GM18517 (cell line): Measurements from ENCODE around the gene CCDC169.
"Not testable (repeated sequence)": the region's sequence is repeated elsewhere in the genome, so short reads cannot be mapped to it uniquely, and the experiment has no call there.

Experiments used
- ATAC-seq: cut with Tn5 transposase; IDR thresholded peaks from one replicate; pipeline ENCODE4 v1.9.1; 2021; ENCODE audit warnings: mild to moderate bottlenecking, moderate library complexity; ENCODE audit not compliant: unreplicated experiment

Gene CCDC169

DNA sequence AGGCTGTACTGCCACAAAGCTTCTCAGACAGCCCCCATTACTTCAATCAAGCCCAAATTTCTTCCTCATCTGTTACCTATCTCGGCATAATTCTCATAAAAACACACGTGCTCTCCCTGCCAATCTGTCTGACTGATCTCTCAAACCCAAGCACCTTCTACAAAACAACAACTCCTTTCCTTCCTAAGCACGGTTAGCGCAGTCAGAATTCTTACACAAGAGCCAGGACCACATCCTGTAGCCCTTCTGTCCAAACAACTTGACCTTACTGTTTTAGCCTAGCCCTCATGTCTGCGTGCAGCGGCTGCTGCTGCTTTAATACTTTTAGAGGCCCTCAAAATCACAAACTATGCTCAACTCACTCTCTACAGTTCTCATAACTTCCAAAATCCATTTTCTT lies 22.2 kb upstream of the CCDC169 start:
- not testable (repeated sequence) for ATAC-seq

DNA sequence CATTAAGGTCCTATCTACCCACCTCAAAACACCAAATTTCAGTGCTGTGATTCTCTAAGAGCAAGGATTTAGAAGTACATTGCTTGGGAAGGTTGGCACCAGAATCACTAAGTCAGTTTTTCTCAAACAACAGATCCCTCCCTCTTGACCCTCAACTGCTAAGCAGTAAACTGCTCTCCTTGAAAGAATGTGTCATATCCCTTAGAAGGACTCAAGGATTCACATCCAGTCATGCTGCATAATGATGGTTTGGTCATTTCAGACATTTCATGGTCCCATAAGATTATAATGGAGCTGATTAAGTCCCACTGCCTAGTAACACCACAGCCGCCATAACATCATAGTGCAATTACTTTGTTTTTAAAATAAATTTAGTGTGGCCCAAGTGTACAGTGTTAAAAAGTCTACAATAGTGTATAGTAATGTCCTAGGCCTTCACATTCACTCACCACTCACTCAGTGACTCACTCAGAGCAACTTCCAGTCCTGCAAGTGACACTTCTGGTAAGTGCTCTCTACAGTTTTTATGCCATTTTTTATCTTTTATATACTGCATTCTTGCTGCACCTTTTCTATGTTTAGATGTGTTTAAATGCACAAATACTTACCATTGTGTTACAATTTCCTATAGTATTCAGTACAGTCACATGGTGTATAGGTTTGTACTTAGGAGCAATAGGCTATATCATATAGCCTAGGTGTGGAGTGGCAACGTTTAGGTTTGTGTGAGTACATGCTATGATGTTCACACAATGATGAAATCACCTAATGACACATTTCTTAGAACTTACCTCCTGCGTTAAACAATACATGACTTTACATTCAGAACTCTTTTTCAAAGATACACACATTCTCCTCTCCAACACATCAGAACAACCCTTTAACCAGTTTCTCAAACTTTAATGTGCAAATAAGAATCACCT lies 15.7 kb upstream of the CCDC169 start:
- ATAC-seq: no peak

GRCh38 chr13:36310417-36311108 lies 12.9 kb upstream of the CCDC169 start:
- no peak for ATAC-seq

- ATAC-seq: no peak
Observed at GRCh38 chr13:36302289-36302688, 4.7 kb upstream of the CCDC169 start.

GRCh38 chr13:36299469-36299868 lies 1.9 kb upstream of the CCDC169 start:
- ATAC-seq: not testable (repeated sequence)

- no peak for ATAC-seq
Observed at GRCh38 chr13:36298535-36299068, 988 bp upstream of the CCDC169 start.

GRCh38 chr13:36294096-36294495 lies 3.5 kb downstream of the CCDC169 start:
- ATAC-seq: no peak

GRCh38 chr13:36293497-36293896 lies 4.1 kb downstream of the CCDC169 start:
- no peak for ATAC-seq

DNA sequence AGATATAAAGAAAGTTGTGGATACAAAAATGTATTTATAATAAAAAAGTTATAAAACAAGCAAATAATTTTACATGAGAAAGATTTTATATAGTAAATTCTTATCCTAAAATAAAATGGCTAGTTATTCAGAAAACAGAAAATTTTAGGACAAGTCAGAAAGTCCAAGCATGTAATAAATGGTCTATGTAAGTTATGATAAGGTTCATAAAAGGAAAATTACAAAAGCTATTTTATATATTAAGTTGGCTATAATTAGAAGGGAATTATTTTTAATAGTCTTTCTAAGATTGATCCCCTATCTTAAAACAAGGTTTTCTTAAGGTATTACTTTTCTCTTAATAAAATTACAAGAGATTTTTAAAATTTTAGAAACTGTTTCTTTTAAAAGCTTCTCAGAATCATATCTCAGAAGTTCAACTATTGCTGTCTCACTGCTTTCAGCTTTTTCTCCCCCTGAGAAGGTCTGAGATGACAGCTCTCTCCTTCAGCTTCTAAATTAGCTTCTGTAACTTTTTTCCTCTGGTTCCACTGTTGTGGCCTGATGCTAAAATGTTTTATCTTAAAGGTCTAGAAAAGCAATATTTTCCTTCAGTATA lies 8.7 kb downstream of the CCDC169 start:
- no peak for ATAC-seq

GRCh38 chr13:36286006-36286405 lies 11.6 kb downstream of the CCDC169 start:
- no peak for ATAC-seq

- no peak for ATAC-seq
Observed at GRCh38 chr13:36282821-36283432, 14.7 kb downstream of the CCDC169 start.

GRCh38 chr13:36275190-36276002 lies 22.2 kb downstream of the CCDC169 start:
- no peak for ATAC-seq

- no peak for ATAC-seq
Observed at GRCh38 chr13:36273431-36273830, 24.2 kb downstream of the CCDC169 start.

DNA sequence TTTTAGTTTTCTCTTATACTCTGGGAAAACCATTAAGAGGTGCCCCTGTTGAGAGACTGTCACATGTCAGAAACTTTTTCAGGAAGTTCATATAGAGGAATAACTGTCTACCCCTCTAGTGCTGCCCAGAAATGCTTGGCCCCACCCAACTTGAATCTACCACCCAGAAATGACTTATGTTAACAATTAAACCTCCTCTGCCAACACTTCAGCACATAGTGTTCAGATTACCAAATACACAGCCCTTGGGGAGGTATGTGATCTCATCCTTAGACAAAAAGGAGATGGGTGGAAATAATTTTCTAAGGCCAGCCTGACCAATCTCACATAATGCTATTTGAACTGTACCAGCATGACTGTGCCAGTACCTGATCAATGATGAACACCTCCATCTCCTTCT lies 35.6 kb downstream of the CCDC169 start:
- ATAC-seq: no peak

DNA sequence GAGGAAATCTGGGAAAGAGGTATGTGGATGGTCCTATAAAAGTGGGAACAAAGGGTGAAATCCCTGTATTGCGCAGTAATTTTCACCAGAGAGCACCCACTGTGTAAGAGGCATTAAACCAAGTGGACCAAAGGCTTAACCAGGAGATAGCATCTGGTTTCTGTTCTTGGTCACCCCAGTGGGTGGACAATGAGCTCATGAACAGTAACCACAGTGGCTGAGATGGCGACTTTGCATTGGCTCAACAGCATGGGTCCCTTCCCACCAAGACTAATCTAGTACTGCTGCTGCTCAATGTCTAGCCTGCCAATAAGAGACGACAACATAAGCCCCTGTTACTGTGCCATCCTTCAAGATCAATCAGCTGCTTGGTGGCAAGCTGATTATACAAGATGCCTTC lies 36.6 kb downstream of the CCDC169 start:
- no peak for ATAC-seq

DNA sequence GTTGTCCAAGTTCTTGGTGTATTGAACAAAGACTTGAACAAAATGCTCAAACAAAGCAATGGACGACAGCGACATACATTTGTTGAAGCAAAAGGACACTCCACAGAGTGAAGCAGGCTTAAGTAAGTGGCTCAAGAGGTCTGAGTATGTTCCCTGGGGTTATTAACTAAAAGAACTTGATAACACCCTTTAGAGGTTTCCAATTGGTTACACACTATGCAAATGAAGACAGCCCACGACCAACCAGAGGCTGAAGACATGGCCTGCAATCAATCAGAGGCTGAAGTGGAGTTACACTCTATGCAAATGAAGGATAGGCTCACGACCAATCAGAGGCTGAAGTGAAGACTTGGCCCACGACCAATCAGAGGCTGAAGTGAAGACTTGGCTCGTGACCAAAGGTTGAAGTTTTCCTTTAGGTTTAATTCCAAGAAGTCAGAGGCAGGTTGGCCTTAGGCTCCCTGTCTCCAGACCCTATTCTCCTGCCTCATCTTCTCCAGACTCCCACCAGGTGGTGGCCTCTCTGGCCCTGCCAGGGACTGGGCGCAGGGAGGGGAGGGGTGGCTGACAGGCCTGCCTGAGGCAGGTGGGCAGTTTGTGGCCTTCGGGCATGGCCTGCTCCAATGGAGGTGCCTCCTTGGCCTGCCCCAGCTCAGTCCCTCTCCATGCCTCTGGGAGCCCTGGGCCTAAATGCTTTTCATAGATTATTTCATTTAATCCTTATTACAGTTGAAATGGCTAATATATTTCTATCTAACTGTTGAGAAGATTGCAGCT lies 38.1 kb downstream of the CCDC169 start:
- ATAC-seq: no peak

- no peak for ATAC-seq
Observed at GRCh38 chr13:36258831-36259230, 38.8 kb downstream of the CCDC169 start.

- no peak for ATAC-seq
Observed at GRCh38 chr13:36251526-36251925, 46.1 kb downstream of the CCDC169 start.

GRCh38 chr13:36251017-36251416 lies 46.6 kb downstream of the CCDC169 start:
- no peak for ATAC-seq
